ENCODE measurements around the gene PAFAH1B2. TPM values are rescaled to one million over a fixed set of nuclear protein-coding genes. Genes with fewer than 3 reads are reported as not detected.

The PAFAH1B2 gene
- total RNA-seq, 1 experiment from 2014 or later = 154 TPM

- H3K4me1 ChIP-seq (ENCODE audit: control insufficient read depth in 1 of 2, insufficient read depth in 2 of 2, low read length in 2 of 2) = peaks cover 23 to 31% of the 10 kb centered on the region in 2 experiments
- ATAC-seq (peak; percentile 54), DNase-seq (ENCODE audit: low read depth, low spot score) (no peak)
- H3K9ac ChIP-seq (ENCODE audit: low read length) = peak overlapping the region; percentile 91
- H3K27me3 ChIP-seq (ENCODE audit: insufficient read depth, low read length) = no peaks in the 10 kb centered on the region
- H3K9me2 ChIP-seq (ENCODE audit: insufficient read depth) = no peaks in the 10 kb centered on the region
- peaks cover 54% of the 10 kb centered on the region for H3K79me2 ChIP-seq (ENCODE audit: insufficient read depth, low read length)
- CTCF ChIA-PET = interaction anchor here (0.6 to 2.0 kb wide), 3 partner anchors 192 to 306 kb away, joined by 3 to 4 read pairs (median 4); partner anchors contain the start of gene APOA5
- H3K4me3 ChIP-seq (replicated peaks in 1 of 2; ENCODE audit: low read depth in 1 of 2, low read length in 2 of 2) = peak overlapping the region; percentile 79 to 83
- TF ChIP-seq ATF3 (IDR thresholded peaks at IDR 0.05) (no peak), ZFX (IDR thresholded peaks at IDR 0.05) (peak; percentile 64; the same call in 1 of the 2 replicates), SIN3A (IDR thresholded peaks at IDR 0.05; ENCODE audit: low read depth) (no peak)
- BruUV-seq (replicated peaks) = no TSS peak
- H3K4me2 ChIP-seq (ENCODE audit: low read length) = peak overlapping the region; percentile 96
- peak overlapping the region; percentile 72 for H3K27ac ChIP-seq (ENCODE audit: low read depth, low read length)
- no peaks in the 10 kb centered on the region for H3K9me3 ChIP-seq (ENCODE audit: control insufficient read depth in 1 of 2, insufficient read depth in 1 of 2, low read depth in 1 of 2, low read length in 2 of 2)
- POLR2A ChIA-PET = interaction anchor here (0.7 to 1.1 kb wide), 4 partner anchors 9 to 306 kb away, joined by 3 to 5 read pairs (median 3); partner anchors contain the start of gene APOA5
- intact Hi-C loops (cut with micrococcal nuclease) = loop anchor here (2.0 kb wide), 1 partner anchor 217 kb away; no protein-coding TSS in a partner anchor
- no peaks in the 10 kb centered on the region for H3K36me3 ChIP-seq (ENCODE audit: control insufficient read depth in 1 of 2, insufficient read depth in 2 of 2, low read length in 2 of 2)
- no peak overlapping the region for H2AFZ ChIP-seq (ENCODE audit: low read depth, low read length, poor library complexity, severe bottlenecking)
- RAD21 ChIA-PET (ENCODE audit: low non-redundant PET in 1 of 2, low total read pairs in 2 of 2, uncharacterized antibody in 2 of 2, unreplicated experiment in 2 of 2) = no interaction called here
- H4K20me1 ChIP-seq (ENCODE audit: insufficient read depth) = no peaks in the 10 kb centered on the region
These were observed 46.5 kb upstream of the PAFAH1B2 start for GRCh38 chr11:117097389-117098268.

- H3K9ac ChIP-seq (ENCODE audit: low read length) = peak within 1 kb of the TSS; percentile 91
- no peaks in the 10 kb centered on the region for H3K36me3 ChIP-seq (ENCODE audit: control insufficient read depth in 1 of 2, insufficient read depth in 2 of 2, low read length in 2 of 2)
- H4K20me1 ChIP-seq (ENCODE audit: insufficient read depth) = no peaks in the 10 kb centered on the region
- ChIA-PET RAD21 (ENCODE audit: low non-redundant PET in 1 of 2, low total read pairs in 2 of 2, uncharacterized antibody in 2 of 2, unreplicated experiment in 2 of 2) (no interaction called here), POLR2A (interaction anchor here (0.7 to 1.1 kb wide), 4 partner anchors 11 to 366 kb away, joined by 3 to 5 read pairs (median 3); partner anchors contain the start of gene APOA5), CTCF (interaction anchor here (0.6 to 2.0 kb wide), 2 partner anchors 191 to 307 kb away, joined by 4 read pairs; partner anchors contain the start of gene APOA5)
- TSS peak; percentile 95 for BruUV-seq (replicated peaks)
- H3K9me2 ChIP-seq (ENCODE audit: insufficient read depth) = no peaks in the 10 kb centered on the region
- peak within 1 kb of the TSS; percentile 96 for H3K4me2 ChIP-seq (ENCODE audit: low read length)
- H3K4me1 ChIP-seq (ENCODE audit: control insufficient read depth in 1 of 2, insufficient read depth in 2 of 2, low read length in 2 of 2) = peaks cover 23 to 31% of the 10 kb centered on the region in 2 experiments
- peak; percentile 69 for DNase-seq (ENCODE audit: low read depth, low spot score)
- H3K27ac ChIP-seq (ENCODE audit: low read depth, low read length) = peak within 1 kb of the TSS; percentile 72
- peak within 1 kb of the TSS; percentile 59 for H2AFZ ChIP-seq (ENCODE audit: low read depth, low read length, poor library complexity, severe bottlenecking)
- H3K9me3 ChIP-seq (ENCODE audit: control insufficient read depth in 1 of 2, insufficient read depth in 1 of 2, low read depth in 1 of 2, low read length in 2 of 2) = no peaks in the 10 kb centered on the region
- H3K4me3 ChIP-seq (replicated peaks in 1 of 2; ENCODE audit: low read depth in 1 of 2, low read length in 2 of 2) = peak within 1 kb of the TSS; percentile 79 to 83
- H3K27me3 ChIP-seq (ENCODE audit: insufficient read depth, low read length) = no peaks in the 10 kb centered on the region
- peak; percentile 85 for ATAC-seq
- intact Hi-C loops (cut with micrococcal nuclease) = no loop called here
- peaks cover 45% of the 10 kb centered on the region for H3K79me2 ChIP-seq (ENCODE audit: insufficient read depth, low read length)
- TF ChIP-seq SRF (IDR thresholded peaks at IDR 0.05; ENCODE audit: low read depth) (no peak), ZFX (IDR thresholded peaks at IDR 0.05) (peak; percentile 33; the same call in 1 of the 2 replicates), SIN3A (IDR thresholded peaks at IDR 0.05; ENCODE audit: low read depth) (no peak), SP1 (IDR thresholded peaks at IDR 0.05; ENCODE audit: low read depth) (no peak), ZNF274 (IDR thresholded peaks at IDR 0.05; ENCODE audit: low read depth, low read length) (no peak), TCF7L2 (IDR thresholded peaks at IDR 0.05; ENCODE audit: borderline replicate concordance, extremely low read depth, insufficient read depth, insufficient read length) (no peak), ZBTB33 (IDR thresholded peaks at IDR 0.05; ENCODE audit: extremely low read depth, insufficient replicate concordance, low read length) (no peak), POLR2AphosphoS5 (IDR thresholded peaks at IDR 0.05; ENCODE audit: low read depth, low read length) (peak; percentile 60), ATF3 (IDR thresholded peaks at IDR 0.05) (no peak), POLR2A (IDR thresholded peaks at IDR 0.05; ENCODE audit: borderline replicate concordance, extremely low read depth, insufficient read depth, insufficient read length) (no peak), FOSL1 (IDR thresholded peaks at IDR 0.05; ENCODE audit: low read depth) (no peak)
These were observed 45.5 kb upstream of the PAFAH1B2 start, which contains the start of gene SIK3 for GRCh38 chr11:117098269-117099232. Gene SIK3, minus strand, starts transcription at chr11:117098428. Its CDS starts 13 bp downstream, at chr11:117098415.

All from HCT116 (cell line).